GM18520 (cell line): ENCODE measurements around the gene NAT14.

Experiments
- ATAC-seq: cut with Tn5 transposase; IDR thresholded peaks from one replicate; pipeline ENCODE4 v1.9.1; 2021; ENCODE audit not compliant: unreplicated experiment

NAT14 gene

GRCh38 chr19:55500368-55500952, 15.5 kb downstream of the NAT14 start:
- no peak for ATAC-seq

- no peak for ATAC-seq
Measured at GRCh38 chr19:55502197-55502952, 17.4 kb downstream of the NAT14 start.

- ATAC-seq: no peak
Measured at GRCh38 chr19:55503157-55503501, 18.1 kb downstream of the NAT14 start.

GRCh38 chr19:55503502-55504251, 18.7 kb downstream of the NAT14 start:
- ATAC-seq: peak; percentile 90

GRCh38 chr19:55504252-55504603, 19.2 kb downstream of the NAT14 start:
- no peak for ATAC-seq

GRCh38 chr19:55504981-55505380, 20.0 kb downstream of the NAT14 start:
- ATAC-seq: no peak

- no peak for ATAC-seq
Measured at GRCh38 chr19:55508120-55508519, 23.1 kb downstream of the NAT14 start.

- ATAC-seq: peak; percentile 92
Measured at GRCh38 chr19:55516878-55517620, 32.1 kb downstream of the NAT14 start.

- ATAC-seq: no peak
Measured at GRCh38 chr19:55519451-55520311, 34.7 kb downstream of the NAT14 start.

- ATAC-seq: no peak
Measured at GRCh38 chr19:55520691-55521292, 35.8 kb downstream of the NAT14 start.

- no peak for ATAC-seq
Measured at GRCh38 chr19:55525289-55526101, 40.5 kb downstream of the NAT14 start.

GRCh38 chr19:55526216-55527196, 41.5 kb downstream of the NAT14 start:
- ATAC-seq: no peak

GRCh38 chr19:55527197-55528029, 42.4 kb downstream of the NAT14 start:
- ATAC-seq: no peak

GRCh38 chr19:55528030-55528803, 43.2 kb downstream of the NAT14 start:
- ATAC-seq: no peak

GRCh38 chr19:55529636-55530234, 44.7 kb downstream of the NAT14 start:
- no peak for ATAC-seq

GRCh38 chr19:55530996-55531395, 46.0 kb downstream of the NAT14 start:
- ATAC-seq: no peak
